ENCODE results near the gene COL23A1. TPM values are rescaled to one million over a fixed set of nuclear protein-coding genes. Genes with fewer than 3 reads are reported as not detected.
"Not testable (repeated sequence)": the region's sequence is repeated elsewhere in the genome, so short reads cannot be mapped to it uniquely, and the experiment has no call there.

Gene COL23A1
- total RNA-seq, 1 donor from 2014 or later, result 0.12 TPM

- no peak for DNase-seq (ENCODE audit: low spot score)
- no peak overlapping the region for H3K27ac Mint-ChIP-seq (ENCODE audit: unreplicated experiment)
- H3K36me3 Mint-ChIP-seq (ENCODE audit: low read depth), result no peaks in the 10 kb centered on the region
- TF ChIP-seq CTCF (IDR thresholded peaks at IDR 0.05), result no peak
- peaks cover 10% of the 10 kb centered on the region for H3K9me3 Mint-ChIP-seq (ENCODE audit: low read depth)
- no peak overlapping the region for H3K4me3 Mint-ChIP-seq (ENCODE audit: unreplicated experiment)
- no peaks in the 10 kb centered on the region for H3K4me1 Mint-ChIP-seq (ENCODE audit: low read depth)
- H3K27me3 Mint-ChIP-seq (ENCODE audit: low read depth), result peaks cover 14% of the 10 kb centered on the region
Measured at GRCh38 chr5:178488696-178489095, 101.5 kb downstream of the COL23A1 start.

GRCh38 chr5:178487911-178488600, 102.1 kb downstream of the COL23A1 start:
- Mint-ChIP-seq H3K9me3 (ENCODE audit: low read depth) (peaks cover 10% of the 10 kb centered on the region), H3K27me3 (ENCODE audit: low read depth) (peaks cover 14% of the 10 kb centered on the region), H3K27ac (ENCODE audit: unreplicated experiment) (no peak overlapping the region), H3K36me3 (ENCODE audit: low read depth) (no peaks in the 10 kb centered on the region), H3K4me1 (ENCODE audit: low read depth) (no peaks in the 10 kb centered on the region), H3K4me3 (ENCODE audit: unreplicated experiment) (no peak overlapping the region)
- DNase-seq (ENCODE audit: low spot score), result no peak
- no peak for TF ChIP-seq CTCF (IDR thresholded peaks at IDR 0.05)

GRCh38 chr5:178486878-178487512, 103.2 kb downstream of the COL23A1 start:
- not testable (repeated sequence) for DNase-seq (ENCODE audit: low spot score); H3K4me3 Mint-ChIP-seq (ENCODE audit: unreplicated experiment); H3K27ac Mint-ChIP-seq (ENCODE audit: unreplicated experiment); H3K36me3 Mint-ChIP-seq (ENCODE audit: low read depth); H3K9me3 Mint-ChIP-seq (ENCODE audit: low read depth); H3K4me1 Mint-ChIP-seq (ENCODE audit: low read depth)
- peaks cover 14% of the 10 kb centered on the region for H3K27me3 Mint-ChIP-seq (ENCODE audit: low read depth)

- Mint-ChIP-seq H3K4me3 (ENCODE audit: unreplicated experiment) (no peak overlapping the region), H3K4me1 (ENCODE audit: low read depth) (no peaks in the 10 kb centered on the region), H3K27ac (ENCODE audit: unreplicated experiment) (no peak overlapping the region), H3K9me3 (ENCODE audit: low read depth) (peaks cover 8% of the 10 kb centered on the region), H3K36me3 (ENCODE audit: low read depth) (no peaks in the 10 kb centered on the region), H3K27me3 (ENCODE audit: low read depth) (peaks cover 14% of the 10 kb centered on the region)
- no peak for DNase-seq (ENCODE audit: low spot score)
- no peak for TF ChIP-seq CTCF (IDR thresholded peaks at IDR 0.05)
Measured at GRCh38 chr5:178486239-178486641, 104.0 kb downstream of the COL23A1 start.

GRCh38 chr5:178483620-178484019, 106.6 kb downstream of the COL23A1 start:
- no peak overlapping the region for H3K27ac Mint-ChIP-seq (ENCODE audit: unreplicated experiment)

More at GRCh38 chr5:178483620-178484019, 106.6 kb downstream of the COL23A1 start:
- Mint-ChIP-seq H3K9me3 (ENCODE audit: low read depth) (no peaks in the 10 kb centered on the region), H3K4me3 (ENCODE audit: unreplicated experiment) (no peak overlapping the region), H3K27me3 (ENCODE audit: low read depth) (peaks cover 14% of the 10 kb centered on the region), H3K36me3 (ENCODE audit: low read depth) (no peaks in the 10 kb centered on the region), H3K4me1 (ENCODE audit: low read depth) (no peaks in the 10 kb centered on the region)
- no peak for TF ChIP-seq CTCF (IDR thresholded peaks at IDR 0.05)
- DNase-seq (ENCODE audit: low spot score), result no peak

Measured in chondrocyte (in vitro differentiated cells).